H1 (cell line): ENCODE data around the gene MRPL41. TPM values are rescaled to one million over a fixed set of nuclear protein-coding genes. Genes with fewer than 3 reads are reported as not detected.

Experiments used
- CTCF ChIA-PET: fragments of 300-600 bp; sonication (Branson Sonifier 250); formaldehyde crosslinking; loops from one replicate; lab custom pipeline; 2021; ENCODE audit not compliant: partially characterized antibody; lab: Charles Lee
- POLR2A ChIA-PET: fragments of 300-600 bp; sonication (Branson Sonifier 250); formaldehyde crosslinking; loops from one replicate; lab custom pipeline; 2021; ENCODE audit warnings: inconsistent platforms; ENCODE audit not compliant: partially characterized antibody; lab: Charles Lee
- DNase-seq, 2 experiments: peaks; one replicate each; pipeline versions ENCODE4 v3.0.0 to v3.0.0-alpha.2; 2010 to 2022; ENCODE audit warnings: low spot score in 2 of 2, low read depth in 1 of 2, mixed read lengths in 1 of 2
- FAIRE-seq: peaks from 2 replicates; lab custom pipeline; 2011; peaks lifted over from hg19 to GRCh38; lab: Jason Lieb, UNC
- H2AFZ ChIP-seq: 2 replicates; pipeline ENCODE4 v1.8.1; 2012; ENCODE audit warnings: low read length, inconsistent platforms
- H2AK5ac ChIP-seq: 2 replicates; pipeline ENCODE4 v1.6.1; 2013; ENCODE audit warnings: low read depth, low read length
- H2BK120ac ChIP-seq: replicated peaks from 2 replicates; pipeline ENCODE3; 2013; ENCODE audit warnings: low read depth, low read length, inconsistent platforms
- H2BK12ac ChIP-seq: 2 replicates; pipeline ENCODE4 v1.6.1; 2013; ENCODE audit warnings: low read depth, low read length
- H2BK15ac ChIP-seq: 2 replicates; pipeline ENCODE4 v1.6.1; 2013; ENCODE audit warnings: low read length
- H2BK20ac ChIP-seq: 2 replicates; pipeline ENCODE4 v1.6.1; 2013; ENCODE audit warnings: low read length
- H2BK5ac ChIP-seq: 2 replicates; pipeline ENCODE4 v1.6.1; 2013; ENCODE audit warnings: low read depth, low read length
- H3K14ac ChIP-seq: 2 replicates; pipeline ENCODE4 v1.6.1; 2013; ENCODE audit warnings: inconsistent platforms; ENCODE audit not compliant: insufficient read length
- H3K18ac ChIP-seq: 2 replicates; pipeline ENCODE4 v1.6.1; 2013; ENCODE audit warnings: low read length; ENCODE audit errors: extremely low read depth
- H3K23ac ChIP-seq: 2 replicates; pipeline ENCODE4 v1.6.1; 2013; ENCODE audit warnings: inconsistent platforms; ENCODE audit not compliant: insufficient read length
- H3K23me2 ChIP-seq: 2 replicates; pipeline ENCODE4 v1.6.1; 2013; ENCODE audit warnings: low read depth, low read length
- H3K27ac ChIP-seq: 2 replicates; pipeline ENCODE4 v1.6.1; 2011; ENCODE audit warnings: low read depth, low read length, inconsistent platforms
- H3K27me3 ChIP-seq, 4 experiments: replicated peaks in 1 of 4; 1 replicate in 1 of 4; 2 replicates in 3 of 4; pipeline versions ENCODE4 v1.6.1 to v1.8.1; 2011 to 2013; ENCODE audit warnings: low read length in 3 of 4, mild to moderate bottlenecking in 3 of 4, inconsistent platforms in 2 of 4, mixed read lengths in 2 of 4, moderate library complexity in 1 of 4; ENCODE audit not compliant: control insufficient read depth in 3 of 4, insufficient read depth in 3 of 4; ENCODE audit errors: extremely low read depth in 1 of 4
- H3K36me3 ChIP-seq, 4 experiments: 2 replicates each; pipeline versions ENCODE4 v1.6.1 to v1.8.1; 2011 to 2013; ENCODE audit warnings: mild to moderate bottlenecking in 4 of 4, low read length in 3 of 4, moderate library complexity in 2 of 4, control low read depth in 1 of 4, inconsistent platforms in 1 of 4; ENCODE audit not compliant: insufficient read depth in 4 of 4, control insufficient read depth in 2 of 4
- H3K4ac ChIP-seq: replicated peaks from 2 replicates; pipeline ENCODE3; 2013; ENCODE audit warnings: low read length, low read depth, mixed read lengths, inconsistent platforms; ENCODE audit not compliant: insufficient read length
- H3K4me1 ChIP-seq, 4 experiments: replicated peaks in 1 of 4; 1 replicate in 1 of 4; 2 replicates in 3 of 4; pipeline versions ENCODE4 v1.6.1 to v1.8.1; 2011 to 2013; ENCODE audit warnings: low read length in 3 of 4, inconsistent platforms in 2 of 4, mixed read lengths in 1 of 4; ENCODE audit not compliant: insufficient read depth in 4 of 4, control insufficient read depth in 3 of 4
- H3K4me2 ChIP-seq, 2 experiments: 2 replicates each; pipeline versions ENCODE4 v1.6.1 to v1.8.1; 2011 to 2013; ENCODE audit warnings: low read depth in 2 of 2, low read length in 2 of 2, control low read depth in 1 of 2, inconsistent platforms in 1 of 2, mild to moderate bottlenecking in 1 of 2; ENCODE audit not compliant: insufficient read depth in 1 of 2
- H3K4me3 ChIP-seq, 4 experiments: fragments of 200-600, 300-600 bp in 1 of 4; sonication (generic), shearing (Covaris generic), sonication (Bioruptor Twin) in 1 of 4; 2 replicates each; pipeline versions ENCODE4 v1.5.1 to v1.8.1; 2011 to 2016; ENCODE audit warnings: low read length in 4 of 4, low read depth in 3 of 4, control low read depth in 2 of 4, inconsistent platforms in 2 of 4, mild to moderate bottlenecking in 2 of 4, mixed read lengths in 1 of 4, moderate library complexity in 1 of 4; ENCODE audit not compliant: insufficient read depth in 2 of 4; ENCODE audit errors: extremely low read depth in 1 of 4
- H3K56ac ChIP-seq: replicated peaks from 2 replicates; pipeline ENCODE3; 2013; ENCODE audit warnings: low read depth, mild to moderate bottlenecking, mixed read lengths, low read length, inconsistent platforms; ENCODE audit not compliant: insufficient read length
- H3K79me1 ChIP-seq: 2 replicates; pipeline ENCODE4 v1.6.1; 2013; ENCODE audit warnings: low read depth, low read length, control low read depth
- H3K79me2 ChIP-seq, 2 experiments: 2 replicates each; pipeline versions ENCODE4 v1.6.1 to v1.8.1; 2012 to 2013; ENCODE audit warnings: low read length in 2 of 2, mild to moderate bottlenecking in 2 of 2, inconsistent platforms in 1 of 2; ENCODE audit not compliant: insufficient read depth in 2 of 2, control insufficient read depth in 1 of 2
- H3K9ac ChIP-seq, 4 experiments: replicated peaks in 1 of 4; 1 replicate in 1 of 4; 2 replicates in 3 of 4; pipeline versions ENCODE4 v1.6.1 to v1.8.1; 2011 to 2013; ENCODE audit warnings: low read depth in 3 of 4, low read length in 3 of 4, control low read depth in 2 of 4, mild to moderate bottlenecking in 2 of 4, moderate library complexity in 2 of 4, inconsistent platforms in 1 of 4; ENCODE audit errors: extremely low read depth in 1 of 4
- H3K9me3 ChIP-seq, 2 experiments: 2 replicates each; pipeline versions ENCODE4 v1.6.1 to v1.8.1; 2012 to 2013; ENCODE audit warnings: mild to moderate bottlenecking in 2 of 2, moderate library complexity in 2 of 2, control low read depth in 1 of 2, inconsistent platforms in 1 of 2, low read depth in 1 of 2, low read length in 1 of 2, mixed read lengths in 1 of 2; ENCODE audit not compliant: insufficient read depth in 2 of 2
- H4K20me1 ChIP-seq, 2 experiments: replicated peaks in 1 of 2; 2 replicates each; pipeline versions ENCODE3 to v1.8.1; 2011 to 2013; ENCODE audit warnings: inconsistent platforms in 2 of 2, low read length in 2 of 2, mild to moderate bottlenecking in 1 of 2; ENCODE audit not compliant: insufficient read depth in 2 of 2, control insufficient read depth in 1 of 2
- H4K5ac ChIP-seq: 2 replicates; pipeline ENCODE4 v1.6.1; 2013; ENCODE audit warnings: low read length, low read depth, mixed read lengths, inconsistent platforms; ENCODE audit not compliant: insufficient read length
- H4K8ac ChIP-seq: 2 replicates; pipeline ENCODE4 v1.8.0; 2013; ENCODE audit warnings: mild to moderate bottlenecking, moderate library complexity, low read length, inconsistent platforms; ENCODE audit not compliant: insufficient read depth; ENCODE audit errors: extremely low read depth
- H4K91ac ChIP-seq: replicated peaks from 2 replicates; pipeline ENCODE3; 2013; ENCODE audit warnings: low read length, mixed read lengths, inconsistent platforms; ENCODE audit not compliant: insufficient read length
- BACH1 ChIP-seq: IDR thresholded peaks from 2 replicates; pipeline ENCODE4 v1.6.1; 2012; ENCODE audit warnings: low read length, improper control_type of control experiment
- GTF2F1 ChIP-seq: IDR thresholded peaks from 2 replicates; pipeline ENCODE4 v1.6.1; 2012; ENCODE audit warnings: low read depth, low read length, improper control_type of control experiment, borderline replicate concordance
- KDM5A ChIP-seq: fragments of 200-600 bp; IDR thresholded peaks from 2 replicates; pipeline ENCODE4 v1.7.1; 2012; ENCODE audit warnings: mild to moderate bottlenecking, low read length, inconsistent platforms, mixed read lengths
- SP1 ChIP-seq: IDR thresholded peaks from 2 replicates; pipeline ENCODE4 v1.6.1; 2011; ENCODE audit warnings: low read depth, low read length
- SUZ12 ChIP-seq: fragments of 200-600 bp; sonication (generic); IDR thresholded peaks from 2 replicates; pipeline ENCODE4 v1.6.1; 2012; ENCODE audit warnings: mild to moderate bottlenecking, inconsistent platforms, low read length, moderate library complexity, mixed read lengths
- TBP ChIP-seq: IDR thresholded peaks from 2 replicates; pipeline ENCODE4 v1.6.1; 2011; ENCODE audit warnings: low read depth, low read length, improper control_type of control experiment
- WGBS, 2 experiments: shearing (Covaris generic) in 1 of 2; methylation state at CpG; one replicate each; pipeline versions ENCODE4 v1.1.6 to v1.1.7; 2013 to 2015; ENCODE audit warnings: low lambda C conversion rate in 2 of 2, mixed read lengths in 2 of 2, inconsistent platforms in 1 of 2, low coverage in 1 of 2, missing lambda C conversion rate in 1 of 2; ENCODE audit not compliant: insufficient replicate concordance in 2 of 2, insufficient coverage in 1 of 2, insufficient read length in 1 of 2; ENCODE audit errors: extremely low coverage in 1 of 2, missing lambda C conversion rate in 1 of 2; 5-methylcytosine and 5-hydroxymethylcytosine counted together
- polyA plus RNA-seq, 7 experiments: library from polyadenylated mRNA; depleted of rRNA in 3 of 7; stranded (reverse) in 5 of 7; unstranded in 2 of 7; fragments of >200 nt in 5 of 7; fragments of 200-250 nt in 2 of 7; gene quantifications; 1 replicate in 5 of 7; 2 replicates in 1 of 7; 4 replicates in 1 of 7; pipeline versions ENCODE4 v1.2.1 to v1.2.3, GENCODE V29; 2011 to 2013; ENCODE audit warnings: missing spikeins in 2 of 7, mixed read lengths in 2 of 7
- total RNA-seq: library from RNA; stranded (reverse); fragmentation: NEBNext Ultra II Directional; extraction: Animal tissue kit (Norgen Biotek cat#: 25700); gene quantifications from 2 replicates; pipeline ENCODE4 v1.2.1, GENCODE V29; 2021
- TF ChIP-seq, protein P1 (sequence below): IDR thresholded peaks from 2 replicates; pipeline ENCODE4 v1.6.1; 2012; ENCODE audit warnings: inconsistent platforms

The MRPL41 gene
- total and polyA plus RNA-seq, 2 of the 8 experiments (the other 6 are each of a cell fraction or from before 2014, with no cell fraction given), result 47.2 to 58.1 TPM

DNA sequence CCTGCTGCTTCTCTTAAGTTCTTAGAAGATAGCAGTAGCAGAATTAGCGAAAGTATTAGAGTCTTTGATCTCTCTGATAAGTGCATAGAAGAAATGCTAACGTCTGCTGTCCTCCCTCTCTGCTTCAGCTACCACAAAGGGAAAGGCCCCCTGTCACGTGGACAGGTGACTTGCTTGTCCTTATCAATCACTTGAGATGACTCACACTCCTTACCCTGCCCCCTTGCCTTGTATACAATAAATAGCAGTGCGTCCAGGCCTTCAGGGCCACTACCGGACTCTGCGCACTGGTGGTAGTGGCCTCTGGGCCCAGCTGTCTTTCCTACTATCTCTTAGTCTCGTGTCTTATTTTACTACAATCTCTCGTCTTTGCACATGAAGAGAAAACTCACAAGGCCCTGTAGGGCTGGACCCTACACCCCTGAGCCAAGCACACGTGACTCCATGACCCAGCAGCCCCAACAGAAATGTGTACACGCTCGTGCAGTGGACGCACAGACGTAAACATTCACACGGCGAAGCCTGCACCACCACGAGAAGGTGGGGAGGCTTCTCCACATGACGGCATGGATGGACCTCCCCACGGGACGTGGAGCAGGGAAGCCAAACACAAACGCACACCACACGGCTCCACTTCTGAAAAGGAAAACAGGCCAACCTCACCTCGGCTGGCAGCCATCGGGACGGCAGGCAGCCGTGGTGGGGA is 39.8 kb upstream of the MRPL41 start:
- Histone ChIP-seq H3K27ac (no peak overlapping the region), H4K91ac (no peak overlapping the region), H3K79me2 (no peaks in the 10 kb centered on the region), H3K23ac (no peak overlapping the region), H2AFZ (no peak overlapping the region), H3K9me3 (peaks cover 0 to 11% of the 10 kb centered on the region in 2 experiments; a peak in 1 of 4 replicates), H3K4ac (no peak overlapping the region), H4K20me1 (no peaks in the 10 kb centered on the region), H2BK20ac (no peak overlapping the region), H4K5ac (no peak overlapping the region), H3K56ac (no peak overlapping the region), H2BK5ac (no peak overlapping the region), H3K14ac (no peak overlapping the region), H3K18ac (no peak overlapping the region), H3K36me3 (no peaks in the 10 kb centered on the region), H3K23me2 (peaks cover 2% of the 10 kb centered on the region; the same call in 1 of the 2 replicates), H3K4me1 (no peaks in the 10 kb centered on the region; a peak in 1 of 7 replicates), H3K9ac (no peak overlapping the region), H3K4me3 (no peak overlapping the region), H3K27me3 (no peaks in the 10 kb centered on the region), H2BK12ac (no peak overlapping the region), H2AK5ac (no peak overlapping the region), H4K8ac (no peak overlapping the region), H3K79me1 (peaks cover 2% of the 10 kb centered on the region), H2BK15ac (no peak overlapping the region), H2BK120ac (no peak overlapping the region), H3K4me2 (no peak overlapping the region)
- POLR2A ChIA-PET, result no interaction called here
- FAIRE-seq (no peak), DNase-seq (no peak)
- TF ChIP-seq KDM5A (no peak), BACH1 (no peak), TBP (no peak), SUZ12 (no peak), GTF2F1 (no peak), SP1 (no peak)
- TF ChIP-seq, protein P1, sequence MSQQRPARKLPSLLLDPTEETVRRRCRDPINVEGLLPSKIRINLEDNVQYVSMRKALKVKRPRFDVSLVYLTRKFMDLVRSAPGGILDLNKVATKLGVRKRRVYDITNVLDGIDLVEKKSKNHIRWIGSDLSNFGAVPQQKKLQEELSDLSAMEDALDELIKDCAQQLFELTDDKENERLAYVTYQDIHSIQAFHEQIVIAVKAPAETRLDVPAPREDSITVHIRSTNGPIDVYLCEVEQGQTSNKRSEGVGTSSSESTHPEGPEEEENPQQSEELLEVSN, result no peak
- CTCF ChIA-PET, result no interaction called here
- 93% methylated on average over 25 of the region's 25 CpGs; no CpG with 5 or more reads in 1 of the 2 experiments for WGBS, 2 experiments
